Measurements from ENCODE around the gene GLIPR1.

GRCh38 chr12:75528272-75528671 lies 47.7 kb downstream of the GLIPR1 start:
- TF ChIP-seq FOXM1 (IDR thresholded peaks at IDR 0.05; ENCODE audit: borderline replicate concordance), result no peak
- TF ChIP-seq BHLHE40 (IDR thresholded peaks at IDR 0.05; ENCODE audit: borderline replicate concordance), result no peak
- TF ChIP-seq L3MBTL2 (conservative IDR thresholded peaks at IDR 0.05), result no peak
- TF ChIP-seq FOXA1 (IDR thresholded peaks at IDR 0.05), result no peak
- no peak for TF ChIP-seq SP1 (IDR thresholded peaks at IDR 0.05)
- TF ChIP-seq NFRKB (IDR thresholded peaks at IDR 0.05), result no peak
- TF ChIP-seq FOXK2 (IDR thresholded peaks at IDR 0.05), result no peak
- TF ChIP-seq TARDBP (IDR thresholded peaks at IDR 0.05), result no peak
- no peak for TF ChIP-seq SUZ12 (IDR thresholded peaks at IDR 0.05)

All from HEK293T (cell line).